OCI-LY7 (cell line): Measurements from ENCODE around the gene BLCAP. TPM values are rescaled to one million over a fixed set of nuclear protein-coding genes. Genes with fewer than 3 reads are reported as not detected.

Experiments
- BruUV-seq: library from RNA; stranded (reverse); fragments of 400-500 nt; replicated peaks from 2 replicates; lab custom pipeline; 2021; lab: Mats Ljungman, UMichigan
- CTCF ChIA-PET: fragments of 300-600 bp; sonication (Branson Sonifier 250); formaldehyde crosslinking; loops from one replicate; lab custom pipeline; 2022; ENCODE audit warnings: antibody characterized with exemption; ENCODE audit not compliant: unreplicated experiment; lab: Charles Lee
- POLR2A ChIA-PET: fragments of 300-600 bp; sonication (Branson Sonifier 250); formaldehyde crosslinking; loops from one replicate; lab custom pipeline; 2022; ENCODE audit warnings: antibody characterized with exemption; lab: Charles Lee
- DNase-seq: peaks from one replicate; pipeline ENCODE4 v3.0.0-alpha.2; 2015; ENCODE audit warnings: low spot score
- H2AFZ ChIP-seq: fragments of 200-600 bp; sonication (generic), shearing (Covaris generic); 2 replicates; pipeline ENCODE4 v1.6.1; 2014; ENCODE audit warnings: mild to moderate bottlenecking, antibody characterized with exemption, low read length, moderate library complexity
- H3K27ac ChIP-seq: fragments of 200-600 bp; sonication (generic); 2 replicates; pipeline ENCODE4 v1.5.1; 2014; ENCODE audit warnings: mixed run types, low read depth, mild to moderate bottlenecking, moderate library complexity, low read length, inconsistent platforms; ENCODE audit not compliant: poor library complexity, severe bottlenecking
- H3K36me3 ChIP-seq: fragments of 200-600 bp; sonication (generic); 2 replicates; pipeline ENCODE4 v1.6.1; 2014; ENCODE audit warnings: mild to moderate bottlenecking, antibody characterized with exemption, low read length, moderate library complexity, mixed read lengths; ENCODE audit not compliant: insufficient read depth
- H3K4me1 ChIP-seq: fragments of 200-600 bp; sonication (generic); 2 replicates; pipeline ENCODE4 v1.5.1; 2014; ENCODE audit warnings: mild to moderate bottlenecking, low read length; ENCODE audit not compliant: insufficient read depth, poor library complexity, severe bottlenecking
- H3K4me2 ChIP-seq: fragments of 200-600 bp; sonication (generic); 2 replicates; pipeline ENCODE4 v1.6.1; 2014; ENCODE audit warnings: mild to moderate bottlenecking, low read length
- H3K4me3 ChIP-seq: fragments of 200-600 bp; sonication (generic); 2 replicates; pipeline ENCODE4 v1.5.1; 2014; ENCODE audit warnings: mild to moderate bottlenecking, low read depth, low read length; ENCODE audit not compliant: poor library complexity, severe bottlenecking
- H3K79me2 ChIP-seq: fragments of 200-600 bp; sonication (generic); 2 replicates; pipeline ENCODE4 v1.6.1; 2016; ENCODE audit warnings: low read depth, mild to moderate bottlenecking, low read length, moderate library complexity, mixed read lengths; ENCODE audit not compliant: insufficient read depth
- H3K9me2 ChIP-seq: fragments of 200-600 bp; sonication (generic); 2 replicates; pipeline ENCODE4 v1.6.1; 2016; ENCODE audit warnings: mild to moderate bottlenecking, low read length, mixed read lengths; ENCODE audit not compliant: insufficient read depth
- H3K9me3 ChIP-seq: fragments of 200-600 bp; sonication (generic); 2 replicates; pipeline ENCODE4 v1.6.1; 2014; ENCODE audit warnings: mild to moderate bottlenecking, mixed run types, low read length, mixed read lengths
- H4K20me1 ChIP-seq: fragments of 200-600 bp; sonication (generic); 2 replicates; pipeline ENCODE4 v1.6.1; 2014; ENCODE audit warnings: mild to moderate bottlenecking, antibody characterized with exemption, low read length, moderate library complexity, mixed read lengths; ENCODE audit not compliant: insufficient read depth
- EZH2phosphoT487 ChIP-seq: fragments of 200-600 bp; sonication (generic); IDR thresholded peaks from 2 replicates; pipeline ENCODE4 v1.6.1; 2018; ENCODE audit warnings: low read depth, borderline replicate concordance, mild to moderate bottlenecking, mixed run types, antibody characterized with exemption, low read length, moderate library complexity, mixed read lengths
- intact Hi-C: fragments of 100-400 bp; cut with micrococcal nuclease; formaldehyde crosslinking; loops from one replicate; pipeline ENCODE4 v1.10.0; 2022; ENCODE audit not compliant: unreplicated experiment
- total RNA-seq, 2 experiments: library from RNA; depleted of rRNA in 1 of 2; stranded (reverse); fragments of >200 nt in 1 of 2; shearing (Covaris generic) in 1 of 2; gene quantifications; 2 replicates each; pipeline ENCODE4 v1.2.3, GENCODE V29; 2014 to 2022
- TF ChIP-seq, protein P1 (sequence below): fragments of 200-600 bp; sonication (generic); conservative IDR thresholded peaks from 2 replicates; pipeline ENCODE4 v1.5.1; 2014; ENCODE audit warnings: mild to moderate bottlenecking, antibody characterized with exemption, low read length, moderate library complexity, mixed read lengths

Gene BLCAP
- total RNA-seq, 2 experiments from 2014 or later: 32.3 to 55.1 TPM

- no TSS peak for BruUV-seq
- Histone ChIP-seq H3K4me1 (peaks cover 8% of the 10 kb centered on the region), H4K20me1 (no peaks in the 10 kb centered on the region), H3K4me3 (no peak overlapping the region), H3K9me3 (no peaks in the 10 kb centered on the region), H3K27ac (no peak overlapping the region), H3K36me3 (no peaks in the 10 kb centered on the region), H3K79me2 (no peaks in the 10 kb centered on the region), H2AFZ (no peak overlapping the region), H3K9me2 (no peaks in the 10 kb centered on the region), H3K4me2 (no peak overlapping the region)
- ChIA-PET CTCF (no interaction called here), POLR2A (no interaction called here)
- no peak for DNase-seq
- intact Hi-C loops: no loop called here
- no peak for TF ChIP-seq EZH2phosphoT487
- TF ChIP-seq, protein P1, sequence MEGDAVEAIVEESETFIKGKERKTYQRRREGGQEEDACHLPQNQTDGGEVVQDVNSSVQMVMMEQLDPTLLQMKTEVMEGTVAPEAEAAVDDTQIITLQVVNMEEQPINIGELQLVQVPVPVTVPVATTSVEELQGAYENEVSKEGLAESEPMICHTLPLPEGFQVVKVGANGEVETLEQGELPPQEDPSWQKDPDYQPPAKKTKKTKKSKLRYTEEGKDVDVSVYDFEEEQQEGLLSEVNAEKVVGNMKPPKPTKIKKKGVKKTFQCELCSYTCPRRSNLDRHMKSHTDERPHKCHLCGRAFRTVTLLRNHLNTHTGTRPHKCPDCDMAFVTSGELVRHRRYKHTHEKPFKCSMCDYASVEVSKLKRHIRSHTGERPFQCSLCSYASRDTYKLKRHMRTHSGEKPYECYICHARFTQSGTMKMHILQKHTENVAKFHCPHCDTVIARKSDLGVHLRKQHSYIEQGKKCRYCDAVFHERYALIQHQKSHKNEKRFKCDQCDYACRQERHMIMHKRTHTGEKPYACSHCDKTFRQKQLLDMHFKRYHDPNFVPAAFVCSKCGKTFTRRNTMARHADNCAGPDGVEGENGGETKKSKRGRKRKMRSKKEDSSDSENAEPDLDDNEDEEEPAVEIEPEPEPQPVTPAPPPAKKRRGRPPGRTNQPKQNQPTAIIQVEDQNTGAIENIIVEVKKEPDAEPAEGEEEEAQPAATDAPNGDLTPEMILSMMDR: no peak
Observed at GRCh38 chr20:37537505-37537904, 9.8 kb upstream of the BLCAP start.

DNA sequence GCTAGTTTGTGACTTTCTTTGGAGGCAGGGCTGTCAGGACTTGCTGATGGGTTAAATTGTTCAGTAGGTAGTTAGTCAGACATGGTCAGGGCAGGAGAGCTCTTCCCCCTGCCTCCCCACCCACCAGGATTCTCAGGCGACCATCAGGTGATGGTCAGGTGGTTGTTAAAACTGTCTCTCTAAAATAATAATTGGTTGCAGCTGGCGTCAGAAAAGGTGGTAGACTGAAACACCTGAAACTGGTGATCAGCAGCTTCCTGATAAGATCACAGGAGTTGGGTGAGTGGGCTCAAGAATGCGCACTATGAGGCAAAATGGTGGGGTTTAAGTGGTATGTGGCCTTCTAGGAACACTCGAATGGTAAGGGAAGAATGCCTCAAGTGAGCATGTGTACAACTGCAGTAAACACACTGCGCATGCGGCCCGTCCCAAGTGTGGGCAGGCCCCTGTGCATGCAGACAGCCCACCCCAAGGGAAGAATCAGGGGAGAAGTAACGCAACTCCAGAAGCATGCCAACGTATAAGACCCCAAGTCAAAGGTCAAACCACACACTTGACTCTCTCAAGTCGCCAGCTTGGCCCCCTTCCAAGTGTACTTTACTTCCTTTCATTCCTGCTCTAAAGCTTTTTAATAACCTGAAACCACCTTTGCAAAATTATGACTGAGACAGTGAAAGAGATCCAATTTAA is 7.9 kb upstream of the BLCAP start:
- H4K20me1 ChIP-seq: no peaks in the 10 kb centered on the region
- BruUV-seq: no TSS peak
- POLR2A ChIA-PET: interaction anchor here (0.7 to 1.5 kb wide), 2 partner anchors 259 to 270 kb away, joined by 3 read pairs; no protein-coding TSS in a partner anchor
- no peak overlapping the region for H3K4me3 ChIP-seq
- H3K4me2 ChIP-seq: no peak overlapping the region
- no peak for DNase-seq
- no peaks in the 10 kb centered on the region for H3K36me3 ChIP-seq
- H3K79me2 ChIP-seq: no peaks in the 10 kb centered on the region
- no peaks in the 10 kb centered on the region for H3K9me2 ChIP-seq
- no peak overlapping the region for H2AFZ ChIP-seq
- intact Hi-C loops: loop anchor here (2.0 kb wide), 1 partner anchor 153 kb away; no protein-coding TSS in a partner anchor
- no peak for TF ChIP-seq EZH2phosphoT487
- TF ChIP-seq, protein P1: no peak
- H3K9me3 ChIP-seq: no peaks in the 10 kb centered on the region
- H3K27ac ChIP-seq: no peak overlapping the region
- CTCF ChIA-PET: no interaction called here
- H3K4me1 ChIP-seq: peaks cover 8% of the 10 kb centered on the region
